GM12891 (cell line): ENCODE data around the gene ZNF700.
"Not testable (repeated sequence)": the region's sequence is repeated elsewhere in the genome, so short reads cannot be mapped to it uniquely, and the experiment has no call there.

Experiments
- PAX5 ChIP-seq: IDR thresholded peaks from 2 replicates; pipeline ENCODE4 v1.6.1; 2011; ENCODE audit warnings: low read length, moderate library complexity, mild to moderate bottlenecking; ENCODE audit not compliant: insufficient read depth, severe bottlenecking
- POLR2A ChIP-seq: IDR thresholded peaks from 2 replicates; pipeline ENCODE4 v1.6.1; 2011; ENCODE audit warnings: low read depth, low read length, control low read depth
- POLR2AphosphoS5 ChIP-seq: IDR thresholded peaks from 2 replicates; pipeline ENCODE4 v1.6.1; 2011; ENCODE audit warnings: low read depth, low read length, control low read depth
- SPI1 ChIP-seq: IDR thresholded peaks from 2 replicates; pipeline ENCODE4 v1.6.1; 2011; ENCODE audit warnings: low read depth, low read length, control low read depth
- TAF1 ChIP-seq: IDR thresholded peaks from 2 replicates; pipeline ENCODE4 v1.6.1; 2011; ENCODE audit warnings: low read depth, low read length, control low read depth

GRCh38 chr19:11941361-11941887 lies 16.5 kb downstream of the ZNF700 start:
- TF ChIP-seq POLR2AphosphoS5, POLR2A, TAF1, SPI1, PAX5: not testable (repeated sequence)
